Mesothelial cell of epicardium (in vitro differentiated cells): ENCODE data around the gene TMPRSS11E. TPM values are rescaled to one million over a fixed set of nuclear protein-coding genes. Genes with fewer than 3 reads are reported as not detected.

Experiments
- DNase-seq, 2 experiments: peaks; one replicate each; pipeline ENCODE4 v3.0.0; 2021; ENCODE audit warnings: low spot score in 2 of 2; ENCODE audit not compliant: unreplicated experiment in 2 of 2
- H3K27ac Mint-ChIP-seq: 2 replicates; pipeline ENCODE4 v1.8.0; 2021; ENCODE audit warnings: mixed read lengths
- H3K27me3 Mint-ChIP-seq: 2 replicates; pipeline ENCODE4 v1.8.0; 2021; ENCODE audit warnings: low read depth, mixed read lengths
- H3K36me3 Mint-ChIP-seq: 2 replicates; pipeline ENCODE4 v1.8.0; 2021; ENCODE audit warnings: mixed read lengths
- H3K4me1 Mint-ChIP-seq: 2 replicates; pipeline ENCODE4 v1.8.0; 2021; ENCODE audit warnings: mixed read lengths
- H3K4me3 Mint-ChIP-seq: 2 replicates; pipeline ENCODE4 v1.8.0; 2021; ENCODE audit warnings: mild to moderate bottlenecking, moderate library complexity, mixed read lengths
- H3K9me3 Mint-ChIP-seq: 2 replicates; pipeline ENCODE4 v1.8.0; 2021; ENCODE audit warnings: mixed read lengths
- total RNA-seq: library from RNA; stranded (reverse); gene quantifications from 3 replicates; pipeline ENCODE4 v1.2.1, GENCODE V29; 2021
- TF ChIP-seq, protein P1 (sequence below): fragments of 200-600 bp; sonication (generic); IDR thresholded peaks from one replicate; pipeline ENCODE4 v1.5.0; 2021; ENCODE audit warnings: antibody characterized with exemption; ENCODE audit not compliant: unreplicated experiment

The TMPRSS11E gene
- total RNA-seq, 1 donor from 2014 or later, result 0.51 TPM

DNA sequence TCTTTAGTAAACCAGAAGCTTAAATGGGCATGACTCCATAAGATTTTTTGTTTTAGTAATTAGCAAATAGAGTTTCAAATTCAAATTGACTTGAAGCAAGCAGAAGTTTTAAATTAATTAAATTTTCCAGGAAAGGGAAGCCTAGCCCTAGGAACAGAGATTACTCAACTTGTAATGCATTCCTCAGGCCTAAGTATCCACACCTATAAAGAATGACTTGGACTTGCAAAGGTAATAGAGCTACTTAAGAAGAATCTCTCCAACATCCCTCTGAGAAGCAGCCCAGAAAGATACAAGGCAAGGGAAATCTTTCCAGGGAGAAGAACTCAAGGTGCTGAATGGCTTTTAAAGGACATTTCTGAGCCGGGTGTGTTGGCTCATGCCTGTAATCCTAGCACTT lies 16.9 kb upstream of the TMPRSS11E start:
- no peaks in the 10 kb centered on the region for H3K36me3 Mint-ChIP-seq
- no peak overlapping the region for H3K27ac Mint-ChIP-seq
- no peaks in the 10 kb centered on the region for H3K27me3 Mint-ChIP-seq
- H3K4me3 Mint-ChIP-seq, result no peak overlapping the region
- peaks cover 3% of the 10 kb centered on the region for H3K4me1 Mint-ChIP-seq
- no peak for DNase-seq
- TF ChIP-seq, protein P1, sequence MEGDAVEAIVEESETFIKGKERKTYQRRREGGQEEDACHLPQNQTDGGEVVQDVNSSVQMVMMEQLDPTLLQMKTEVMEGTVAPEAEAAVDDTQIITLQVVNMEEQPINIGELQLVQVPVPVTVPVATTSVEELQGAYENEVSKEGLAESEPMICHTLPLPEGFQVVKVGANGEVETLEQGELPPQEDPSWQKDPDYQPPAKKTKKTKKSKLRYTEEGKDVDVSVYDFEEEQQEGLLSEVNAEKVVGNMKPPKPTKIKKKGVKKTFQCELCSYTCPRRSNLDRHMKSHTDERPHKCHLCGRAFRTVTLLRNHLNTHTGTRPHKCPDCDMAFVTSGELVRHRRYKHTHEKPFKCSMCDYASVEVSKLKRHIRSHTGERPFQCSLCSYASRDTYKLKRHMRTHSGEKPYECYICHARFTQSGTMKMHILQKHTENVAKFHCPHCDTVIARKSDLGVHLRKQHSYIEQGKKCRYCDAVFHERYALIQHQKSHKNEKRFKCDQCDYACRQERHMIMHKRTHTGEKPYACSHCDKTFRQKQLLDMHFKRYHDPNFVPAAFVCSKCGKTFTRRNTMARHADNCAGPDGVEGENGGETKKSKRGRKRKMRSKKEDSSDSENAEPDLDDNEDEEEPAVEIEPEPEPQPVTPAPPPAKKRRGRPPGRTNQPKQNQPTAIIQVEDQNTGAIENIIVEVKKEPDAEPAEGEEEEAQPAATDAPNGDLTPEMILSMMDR, result no peak
- H3K9me3 Mint-ChIP-seq, result peaks cover 3% of the 10 kb centered on the region

DNA sequence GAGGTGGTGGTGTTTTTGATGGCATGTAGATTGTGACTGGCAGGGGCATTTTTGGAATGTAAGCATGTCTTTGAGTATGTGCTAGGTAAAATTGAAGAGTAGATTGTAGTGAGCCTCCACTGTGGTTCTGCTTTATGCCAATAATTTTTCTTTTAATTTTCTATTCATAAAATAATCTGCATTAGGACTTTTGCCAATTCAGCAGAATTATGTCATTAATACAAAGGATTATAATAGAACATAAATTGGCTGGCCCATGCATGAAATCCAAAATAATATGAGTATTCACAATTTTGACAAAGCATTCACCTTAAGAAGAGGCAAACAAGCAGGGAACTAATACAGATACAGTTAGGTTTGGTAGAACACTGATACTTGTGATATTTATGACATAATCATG lies 14.9 kb upstream of the TMPRSS11E start:
- H3K4me3 Mint-ChIP-seq, result no peak overlapping the region
- no peaks in the 10 kb centered on the region for H3K36me3 Mint-ChIP-seq
- peaks cover 3% of the 10 kb centered on the region for H3K4me1 Mint-ChIP-seq
- H3K9me3 Mint-ChIP-seq, result peaks cover 3% of the 10 kb centered on the region
- DNase-seq, result no peak
- TF ChIP-seq, protein P1, result no peak
- no peak overlapping the region for H3K27ac Mint-ChIP-seq
- H3K27me3 Mint-ChIP-seq, result no peaks in the 10 kb centered on the region

DNA sequence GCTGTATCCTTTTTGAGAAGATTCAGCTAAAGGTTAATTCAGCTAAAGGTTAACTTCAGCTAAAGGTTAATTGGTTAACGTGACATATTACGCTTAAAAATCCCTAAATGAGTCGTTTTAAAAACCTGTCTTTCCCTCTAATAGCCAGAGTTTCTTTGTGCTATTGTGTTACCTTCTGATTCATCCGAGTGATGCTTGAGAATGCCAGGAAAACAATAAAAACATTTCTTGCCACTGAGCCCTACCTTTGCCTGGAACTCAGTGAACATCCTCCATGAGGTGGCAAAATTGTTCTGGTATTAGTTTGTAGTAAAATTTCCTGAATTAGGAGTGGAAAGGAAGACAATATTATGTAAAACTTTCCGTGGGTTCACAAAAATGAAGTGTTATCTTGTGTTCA lies 13.7 kb upstream of the TMPRSS11E start:
- H3K4me3 Mint-ChIP-seq, result no peak overlapping the region
- TF ChIP-seq, protein P1, result no peak
- H3K4me1 Mint-ChIP-seq, result peaks cover 3% of the 10 kb centered on the region
- H3K9me3 Mint-ChIP-seq, result peaks cover 3% of the 10 kb centered on the region
- no peaks in the 10 kb centered on the region for H3K36me3 Mint-ChIP-seq
- no peak for DNase-seq
- H3K27ac Mint-ChIP-seq, result no peak overlapping the region
- H3K27me3 Mint-ChIP-seq, result no peaks in the 10 kb centered on the region

DNA sequence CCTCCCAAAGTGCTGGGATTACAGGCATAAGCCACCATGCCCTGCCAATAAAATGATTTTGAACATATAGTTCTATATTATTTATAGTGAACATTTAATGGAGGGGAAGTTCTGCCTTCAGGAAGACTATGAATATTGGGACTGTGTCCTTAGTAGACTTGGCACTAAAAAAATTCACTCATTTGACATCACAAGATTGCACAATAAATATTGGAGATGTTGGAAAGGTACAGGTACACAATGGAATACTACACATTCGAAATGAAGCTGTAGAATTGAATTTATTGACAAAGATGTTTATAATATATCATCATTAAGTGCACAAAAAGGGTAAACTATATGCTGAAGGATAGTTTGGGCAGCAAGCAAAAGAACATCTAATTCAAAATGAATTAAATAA lies 13.0 kb upstream of the TMPRSS11E start:
- H3K4me3 Mint-ChIP-seq, result no peak overlapping the region
- H3K27me3 Mint-ChIP-seq, result no peaks in the 10 kb centered on the region
- DNase-seq, result no peak
- TF ChIP-seq, protein P1, result no peak
- peaks cover 3% of the 10 kb centered on the region for H3K9me3 Mint-ChIP-seq
- peaks cover 3% of the 10 kb centered on the region for H3K4me1 Mint-ChIP-seq
- no peak overlapping the region for H3K27ac Mint-ChIP-seq
- H3K36me3 Mint-ChIP-seq, result no peaks in the 10 kb centered on the region

DNA sequence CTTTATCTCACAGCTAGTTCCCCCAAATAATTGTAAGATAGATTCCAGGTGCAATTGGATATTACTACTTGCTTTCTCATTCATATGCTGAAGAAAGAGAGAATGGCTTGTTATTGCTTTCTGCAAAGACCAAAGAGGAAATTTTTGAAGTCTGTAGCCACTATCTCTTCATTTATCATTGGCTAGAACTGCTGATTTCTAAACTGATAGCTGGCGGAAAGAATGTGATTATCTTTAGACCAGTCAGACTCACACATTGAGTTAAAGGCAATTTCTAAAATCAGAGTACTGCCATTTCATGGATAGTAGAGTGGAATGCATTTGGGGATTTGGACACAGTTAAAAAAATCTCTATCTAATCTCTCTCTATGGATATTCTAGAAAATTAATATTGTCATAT lies 12.4 kb upstream of the TMPRSS11E start:
- no peaks in the 10 kb centered on the region for H3K36me3 Mint-ChIP-seq
- H3K4me3 Mint-ChIP-seq, result no peak overlapping the region
- no peak for DNase-seq
- H3K9me3 Mint-ChIP-seq, result peaks cover 3% of the 10 kb centered on the region
- H3K27ac Mint-ChIP-seq, result no peak overlapping the region
- no peaks in the 10 kb centered on the region for H3K27me3 Mint-ChIP-seq
- peaks cover 3% of the 10 kb centered on the region for H3K4me1 Mint-ChIP-seq
- TF ChIP-seq, protein P1, result no peak

DNA sequence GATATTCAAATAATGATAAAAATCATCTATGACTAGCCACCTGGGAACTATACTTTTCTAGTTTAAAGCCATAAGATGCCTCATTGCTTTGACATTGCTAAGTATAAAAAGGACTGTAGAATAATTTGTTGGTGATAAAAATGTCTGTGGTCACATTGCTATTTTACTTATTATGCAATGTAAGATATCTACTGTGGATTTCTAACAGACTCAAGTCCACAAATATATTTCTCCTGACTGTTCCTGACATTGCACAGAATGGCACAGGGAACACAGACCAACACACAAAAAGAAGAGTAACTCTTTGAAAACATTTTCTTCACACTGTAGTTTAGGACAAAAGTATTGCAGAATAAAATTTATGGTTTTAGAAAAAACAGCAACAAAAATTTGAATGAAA lies 2.2 kb upstream of the TMPRSS11E start:
- Mint-ChIP-seq H3K9me3 (no peaks in the 10 kb centered on the region), H3K36me3 (no peaks in the 10 kb centered on the region), H3K27ac (no peak overlapping the region), H3K27me3 (no peaks in the 10 kb centered on the region), H3K4me1 (peaks cover 21% of the 10 kb centered on the region), H3K4me3 (no peak overlapping the region)
- no peak for DNase-seq
- TF ChIP-seq, protein P1, result no peak
